GM18508 (cell line): ENCODE measurements around the gene DNAJC15.

ENCODE experiments used
- ATAC-seq: cut with Tn5 transposase; IDR thresholded peaks from one replicate; pipeline ENCODE4 v1.9.1; 2021; ENCODE audit warnings: moderate number of reproducible peaks; ENCODE audit not compliant: insufficient read depth, unreplicated experiment

DNAJC15 gene

GRCh38 chr13:43118521-43118920 lies 95.1 kb downstream of the DNAJC15 start:
- no peak for ATAC-seq

GRCh38 chr13:43119206-43119605 lies 95.8 kb downstream of the DNAJC15 start:
- ATAC-seq: no peak

- no peak for ATAC-seq
Observed at GRCh38 chr13:43122791-43123190, 99.4 kb downstream of the DNAJC15 start.

- no peak for ATAC-seq
Observed at GRCh38 chr13:43123856-43124255, 100.5 kb downstream of the DNAJC15 start.

- no peak for ATAC-seq
Observed at GRCh38 chr13:43124490-43124889, 101.1 kb downstream of the DNAJC15 start.

GRCh38 chr13:43126420-43126819 lies 103.0 kb downstream of the DNAJC15 start:
- ATAC-seq: no peak

GRCh38 chr13:43127103-43127798 lies 103.9 kb downstream of the DNAJC15 start:
- no peak for ATAC-seq

- ATAC-seq: no peak
Observed at GRCh38 chr13:43127827-43128226, 104.4 kb downstream of the DNAJC15 start.

- no peak for ATAC-seq
Observed at GRCh38 chr13:43128504-43128961, 105.1 kb downstream of the DNAJC15 start.

- no peak for ATAC-seq
Observed at GRCh38 chr13:43129066-43129465, 105.7 kb downstream of the DNAJC15 start.

GRCh38 chr13:43129511-43130110 lies 106.2 kb downstream of the DNAJC15 start:
- ATAC-seq: no peak

GRCh38 chr13:43132257-43132656 lies 108.9 kb downstream of the DNAJC15 start:
- ATAC-seq: no peak

- no peak for ATAC-seq
Observed at GRCh38 chr13:43132911-43133310, 109.5 kb downstream of the DNAJC15 start.

GRCh38 chr13:43133792-43134191 lies 110.4 kb downstream of the DNAJC15 start:
- no peak for ATAC-seq

- no peak for ATAC-seq
Observed at GRCh38 chr13:43134868-43135267, 111.5 kb downstream of the DNAJC15 start.

GRCh38 chr13:43135516-43135915 lies 112.1 kb downstream of the DNAJC15 start:
- no peak for ATAC-seq

- ATAC-seq: no peak
Observed at GRCh38 chr13:43136920-43137575, 113.7 kb downstream of the DNAJC15 start.

- ATAC-seq: no peak
Observed at GRCh38 chr13:43139211-43139610, 115.8 kb downstream of the DNAJC15 start.

GRCh38 chr13:43139921-43140320 lies 116.5 kb downstream of the DNAJC15 start:
- ATAC-seq: no peak

- no peak for ATAC-seq
Observed at GRCh38 chr13:43140985-43141384, 117.6 kb downstream of the DNAJC15 start.

- ATAC-seq: no peak
Observed at GRCh38 chr13:43141685-43142084, 118.3 kb downstream of the DNAJC15 start.
